Measurements from ENCODE around the gene ARL5C.
A peak's percentile ranks its signal among the peaks of the same experiment; 100 is the strongest.

ARL5C gene

DNA sequence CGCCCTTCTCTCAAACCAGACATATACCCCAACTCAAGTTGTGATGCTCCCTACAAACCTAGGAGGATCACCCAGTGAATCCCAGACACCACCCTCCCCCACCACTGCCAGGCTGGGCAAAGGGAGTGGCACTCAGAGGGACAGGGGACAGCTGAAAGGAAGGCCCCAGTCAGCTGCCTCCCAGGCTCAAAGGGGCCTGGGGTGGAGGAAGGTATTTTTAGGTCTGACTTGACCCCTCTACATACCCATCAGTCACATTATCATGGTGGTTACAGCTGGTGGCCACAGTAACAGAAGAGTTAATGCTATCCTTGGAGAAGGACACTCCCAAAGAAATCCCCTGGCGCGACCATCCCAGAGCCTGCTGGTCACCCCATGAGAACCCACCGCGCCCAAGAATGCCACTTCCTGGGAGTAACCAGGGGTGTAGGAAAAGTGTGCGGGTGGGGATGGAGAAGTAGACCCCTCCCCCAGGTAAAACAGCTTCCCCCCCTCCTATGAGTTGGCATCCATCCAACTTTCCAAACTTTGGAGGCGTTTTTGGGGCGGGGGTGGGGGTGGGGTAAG is 30.4 kb upstream of the ARL5C start:
- DNase-seq, result no peak
- peaks cover 7% of the 10 kb centered on the region for H3K79me1 ChIP-seq (ENCODE audit: low read length)
- H3K4ac ChIP-seq (ENCODE audit: low read depth, low read length), result no peak overlapping the region
- no peak overlapping the region for H4K91ac ChIP-seq (ENCODE audit: low read depth, low read length)
- no peaks in the 10 kb centered on the region for H3K27me3 ChIP-seq (ENCODE audit: insufficient read depth, low read length)
- no peak overlapping the region for H3K23ac ChIP-seq (ENCODE audit: low read length)
- H3K9me3 ChIP-seq (ENCODE audit: insufficient read depth, low read depth, low read length), result peaks cover 1% of the 10 kb centered on the region
- H2AFZ ChIP-seq (ENCODE audit: insufficient read depth, low read length, poor library complexity), result no peak overlapping the region
- peaks cover 3 to 7% of the 10 kb centered on the region in 2 experiments for H3K36me3 ChIP-seq (ENCODE audit: control insufficient read depth in 1 of 2, insufficient read depth in 2 of 2, low read length in 2 of 2)
- H2BK12ac ChIP-seq (ENCODE audit: low read length), result no peak overlapping the region
- H2BK120ac ChIP-seq (ENCODE audit: insufficient read depth, low read length, poor library complexity), result no peak overlapping the region
- no peak overlapping the region for H3K27ac ChIP-seq (ENCODE audit: low read depth, low read length)
- no peak overlapping the region for H3K9ac ChIP-seq (ENCODE audit: low read length)
- no peak overlapping the region for H4K12ac ChIP-seq (ENCODE audit: low read depth, low read length)
- no peak overlapping the region for H2AK5ac ChIP-seq (ENCODE audit: low read length)
- peaks cover 12 to 21% of the 10 kb centered on the region in 2 experiments for H3K4me1 ChIP-seq (ENCODE audit: control insufficient read depth in 1 of 2, insufficient read depth in 2 of 2, low read length in 2 of 2)
- no peak overlapping the region for H2BK5ac ChIP-seq (ENCODE audit: low read depth, low read length, poor library complexity)
- no peak overlapping the region for H3K4me3 ChIP-seq (ENCODE audit: low read depth, low read length)
- H3K4me2 ChIP-seq (ENCODE audit: low read length), result no peak overlapping the region
- no peak overlapping the region for H4K8ac ChIP-seq (ENCODE audit: low read depth, low read length)
- peaks cover 9% of the 10 kb centered on the region for H3K79me2 ChIP-seq (ENCODE audit: control insufficient read depth, insufficient read depth, low read length, poor library complexity)
- H3K18ac ChIP-seq (ENCODE audit: low read length), result no peak overlapping the region
- no peak overlapping the region for H3K14ac ChIP-seq (ENCODE audit: low read length)
- WGBS (ENCODE audit: extremely low coverage, insufficient coverage, insufficient read length), result no CpG with 5 or more reads among the region's 8 CpGs

DNA sequence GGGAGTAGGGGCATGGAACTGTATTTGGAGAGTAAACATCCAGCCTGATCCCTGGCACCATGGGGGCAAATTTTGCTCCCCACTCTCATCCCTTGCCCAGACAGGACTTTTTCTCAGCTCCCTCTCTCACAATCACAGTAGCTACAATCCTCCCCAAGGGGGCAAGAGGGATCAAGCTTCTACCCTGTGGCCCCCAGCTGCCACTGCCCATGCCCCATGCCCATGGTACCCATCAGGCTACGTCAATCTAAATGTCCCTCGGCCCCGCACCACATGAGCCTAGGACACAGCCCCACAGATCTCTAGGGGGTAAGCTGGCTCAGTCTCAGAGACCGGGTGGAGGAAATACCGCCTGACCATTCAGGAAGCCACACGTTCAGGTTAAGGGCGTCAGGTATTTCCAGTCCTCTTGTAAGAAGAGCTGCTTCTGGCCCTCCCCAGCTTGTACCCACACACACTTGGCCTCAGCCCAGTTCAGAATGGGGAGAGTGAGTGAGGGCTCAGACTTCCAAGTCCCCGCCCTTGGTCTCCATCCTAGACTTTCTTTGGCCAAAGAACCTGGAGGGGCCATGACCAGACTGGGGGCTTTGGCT is 29.7 kb upstream of the ARL5C start:
- H3K4ac ChIP-seq (ENCODE audit: low read depth, low read length), result no peak overlapping the region
- peaks cover 7% of the 10 kb centered on the region for H3K79me2 ChIP-seq (ENCODE audit: control insufficient read depth, insufficient read depth, low read length, poor library complexity)
- H3K23ac ChIP-seq (ENCODE audit: low read length), result no peak overlapping the region
- peaks cover 8 to 16% of the 10 kb centered on the region in 2 experiments for H3K4me1 ChIP-seq (ENCODE audit: control insufficient read depth in 1 of 2, insufficient read depth in 2 of 2, low read length in 2 of 2)
- H3K27me3 ChIP-seq (ENCODE audit: insufficient read depth, low read length), result no peaks in the 10 kb centered on the region
- H3K18ac ChIP-seq (ENCODE audit: low read length), result no peak overlapping the region
- no peak overlapping the region for H3K27ac ChIP-seq (ENCODE audit: low read depth, low read length)
- H3K14ac ChIP-seq (ENCODE audit: low read length), result no peak overlapping the region
- no peak overlapping the region for H2BK12ac ChIP-seq (ENCODE audit: low read length)
- DNase-seq, result no peak
- no peak overlapping the region for H3K9ac ChIP-seq (ENCODE audit: low read length)
- no peak overlapping the region for H2AK5ac ChIP-seq (ENCODE audit: low read length)
- H2BK120ac ChIP-seq (ENCODE audit: insufficient read depth, low read length, poor library complexity), result no peak overlapping the region
- no peak overlapping the region for H2AFZ ChIP-seq (ENCODE audit: insufficient read depth, low read length, poor library complexity)
- H2BK5ac ChIP-seq (ENCODE audit: low read depth, low read length, poor library complexity), result no peak overlapping the region
- peaks cover 7% of the 10 kb centered on the region for H3K79me1 ChIP-seq (ENCODE audit: low read length)
- WGBS (ENCODE audit: extremely low coverage, insufficient coverage, insufficient read length), result no CpG with 5 or more reads among the region's 8 CpGs
- H3K36me3 ChIP-seq (ENCODE audit: control insufficient read depth in 1 of 2, insufficient read depth in 2 of 2, low read length in 2 of 2), result peaks cover 3 to 6% of the 10 kb centered on the region in 2 experiments
- H4K8ac ChIP-seq (ENCODE audit: low read depth, low read length), result no peak overlapping the region
- no peak overlapping the region for H3K4me3 ChIP-seq (ENCODE audit: low read depth, low read length)
- H4K91ac ChIP-seq (ENCODE audit: low read depth, low read length), result no peak overlapping the region
- no peak overlapping the region for H3K4me2 ChIP-seq (ENCODE audit: low read length)
- no peak overlapping the region for H4K12ac ChIP-seq (ENCODE audit: low read depth, low read length)
- H3K9me3 ChIP-seq (ENCODE audit: insufficient read depth, low read depth, low read length), result peaks cover 1% of the 10 kb centered on the region

DNA sequence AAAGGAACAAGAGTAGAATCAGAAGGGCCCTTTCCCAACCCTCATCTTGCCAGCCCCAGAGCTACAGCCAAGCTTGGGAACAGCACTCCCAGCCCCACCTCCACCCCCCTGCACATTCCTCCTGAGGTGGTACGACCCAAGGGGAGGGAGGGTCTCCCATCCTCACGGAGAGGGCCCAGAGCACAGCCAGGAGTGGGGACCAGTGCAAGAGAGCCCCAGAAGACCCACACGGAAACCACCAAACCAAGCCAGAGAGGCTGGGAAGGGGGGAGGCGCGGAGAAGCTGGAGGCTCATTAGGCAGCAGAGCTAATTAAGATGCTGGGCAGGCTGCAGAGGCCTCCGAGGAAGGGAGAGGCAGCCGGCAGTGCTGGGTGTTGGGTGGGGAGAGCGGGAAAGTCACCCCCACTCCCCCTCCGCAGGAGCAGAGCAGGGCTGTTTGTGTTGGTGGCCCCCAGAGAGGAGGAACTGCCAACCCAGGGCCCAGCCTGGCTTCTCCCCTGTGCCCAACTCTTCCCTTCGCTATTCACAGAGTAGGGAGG is 29.1 kb upstream of the ARL5C start:
- H3K4ac ChIP-seq (ENCODE audit: low read depth, low read length), result no peak overlapping the region
- H2BK120ac ChIP-seq (ENCODE audit: insufficient read depth, low read length, poor library complexity), result no peak overlapping the region
- H2BK5ac ChIP-seq (ENCODE audit: low read depth, low read length, poor library complexity), result no peak overlapping the region
- no peak overlapping the region for H3K9ac ChIP-seq (ENCODE audit: low read length)
- peaks cover 3 to 6% of the 10 kb centered on the region in 2 experiments for H3K36me3 ChIP-seq (ENCODE audit: control insufficient read depth in 1 of 2, insufficient read depth in 2 of 2, low read length in 2 of 2)
- no peak overlapping the region for H2AFZ ChIP-seq (ENCODE audit: insufficient read depth, low read length, poor library complexity)
- no peak overlapping the region for H2AK5ac ChIP-seq (ENCODE audit: low read length)
- no peak overlapping the region for H3K4me2 ChIP-seq (ENCODE audit: low read length)
- no peak overlapping the region for H3K18ac ChIP-seq (ENCODE audit: low read length)
- no peak overlapping the region for H4K8ac ChIP-seq (ENCODE audit: low read depth, low read length)
- no peaks in the 10 kb centered on the region for H3K27me3 ChIP-seq (ENCODE audit: insufficient read depth, low read length)
- no peak overlapping the region for H4K12ac ChIP-seq (ENCODE audit: low read depth, low read length)
- peaks cover 1% of the 10 kb centered on the region for H3K9me3 ChIP-seq (ENCODE audit: insufficient read depth, low read depth, low read length)
- peaks cover under 1% of the 10 kb centered on the region for H3K79me2 ChIP-seq (ENCODE audit: control insufficient read depth, insufficient read depth, low read length, poor library complexity)
- WGBS (ENCODE audit: extremely low coverage, insufficient coverage, insufficient read length), result no CpG with 5 or more reads among the region's 10 CpGs
- no peak overlapping the region for H3K23ac ChIP-seq (ENCODE audit: low read length)
- H3K27ac ChIP-seq (ENCODE audit: low read depth, low read length), result no peak overlapping the region
- DNase-seq, result no peak
- H2BK12ac ChIP-seq (ENCODE audit: low read length), result no peak overlapping the region
- H3K4me1 ChIP-seq (ENCODE audit: control insufficient read depth in 1 of 2, insufficient read depth in 2 of 2, low read length in 2 of 2), result peaks cover 8 to 16% of the 10 kb centered on the region in 2 experiments
- H3K79me1 ChIP-seq (ENCODE audit: low read length), result peaks cover 1% of the 10 kb centered on the region
- no peak overlapping the region for H3K14ac ChIP-seq (ENCODE audit: low read length)
- no peak overlapping the region for H4K91ac ChIP-seq (ENCODE audit: low read depth, low read length)
- H3K4me3 ChIP-seq (ENCODE audit: low read depth, low read length), result no peak overlapping the region

DNA sequence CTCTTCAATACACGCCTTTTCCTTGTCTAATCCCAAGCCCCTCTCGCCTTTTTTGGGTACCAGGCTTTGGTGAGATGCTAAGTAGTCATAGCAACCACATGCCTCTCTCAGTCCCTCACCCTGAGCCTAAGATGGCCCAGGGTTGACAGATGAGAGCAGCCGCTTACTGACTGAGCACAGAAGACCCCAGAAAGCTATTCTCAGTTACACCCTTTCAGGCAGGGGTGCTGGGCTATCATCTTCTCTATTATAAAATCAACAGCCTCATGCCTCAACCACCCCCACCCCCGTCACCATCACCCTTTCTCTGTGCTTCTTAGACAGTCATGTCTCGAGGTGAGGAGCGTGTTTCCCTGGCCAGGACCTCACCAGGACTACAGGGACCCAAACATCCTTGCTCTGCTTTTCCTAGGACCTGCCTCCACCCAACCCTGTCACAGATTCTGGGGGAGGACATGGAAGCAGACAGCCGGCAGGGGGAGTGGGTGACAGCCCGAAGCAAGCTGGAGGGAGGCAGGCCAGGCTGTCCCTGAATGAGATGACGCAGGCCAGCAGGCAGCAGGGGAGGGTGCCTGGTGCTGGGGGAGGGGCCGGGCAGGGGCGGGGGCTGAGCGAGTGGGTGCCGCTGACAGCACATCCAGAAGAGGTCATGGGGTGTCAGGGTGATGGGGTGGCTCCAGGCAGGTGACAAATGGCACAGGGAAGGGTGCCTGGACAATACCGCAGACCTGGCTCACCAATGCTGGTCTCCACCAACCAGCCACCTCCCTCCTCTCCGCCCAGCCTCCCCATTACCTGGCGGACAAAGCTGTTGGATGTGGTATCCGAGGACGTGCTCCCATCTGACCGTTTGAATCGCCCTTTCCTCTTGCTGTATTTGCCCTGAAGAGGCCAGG is 28.4 kb upstream of the ARL5C start:
- WGBS (ENCODE audit: extremely low coverage, insufficient coverage, insufficient read length), result no CpG with 5 or more reads among the region's 20 CpGs

More for the DNA sequence above, 28.4 kb upstream of the ARL5C start:
- H2AK5ac ChIP-seq (ENCODE audit: low read length), result no peak overlapping the region
- no peak overlapping the region for H2BK12ac ChIP-seq (ENCODE audit: low read length)
- H3K23ac ChIP-seq (ENCODE audit: low read length), result no peak overlapping the region
- H3K18ac ChIP-seq (ENCODE audit: low read length), result no peak overlapping the region
- H4K91ac ChIP-seq (ENCODE audit: low read depth, low read length), result no peak overlapping the region
- no peaks in the 10 kb centered on the region for H3K27me3 ChIP-seq (ENCODE audit: insufficient read depth, low read length)
- peaks cover 3 to 6% of the 10 kb centered on the region in 2 experiments for H3K36me3 ChIP-seq (ENCODE audit: control insufficient read depth in 1 of 2, insufficient read depth in 2 of 2, low read length in 2 of 2)
- H3K14ac ChIP-seq (ENCODE audit: low read length), result no peak overlapping the region
- peaks cover 1% of the 10 kb centered on the region for H3K9me3 ChIP-seq (ENCODE audit: insufficient read depth, low read depth, low read length)
- no peak overlapping the region for H4K12ac ChIP-seq (ENCODE audit: low read depth, low read length)
- H3K79me1 ChIP-seq (ENCODE audit: low read length), result no peaks in the 10 kb centered on the region
- H3K4me3 ChIP-seq (ENCODE audit: low read depth, low read length), result no peak overlapping the region
- peaks cover 8 to 14% of the 10 kb centered on the region in 2 experiments for H3K4me1 ChIP-seq (ENCODE audit: control insufficient read depth in 1 of 2, insufficient read depth in 2 of 2, low read length in 2 of 2)
- no peak overlapping the region for H4K8ac ChIP-seq (ENCODE audit: low read depth, low read length)
- peak; percentile 33 to 53 for DNase-seq
- H2BK120ac ChIP-seq (ENCODE audit: insufficient read depth, low read length, poor library complexity), result no peak overlapping the region
- H3K4me2 ChIP-seq (ENCODE audit: low read length), result no peak overlapping the region
- H3K79me2 ChIP-seq (ENCODE audit: control insufficient read depth, insufficient read depth, low read length, poor library complexity), result no peaks in the 10 kb centered on the region
- no peak overlapping the region for H3K9ac ChIP-seq (ENCODE audit: low read length)
- H2BK5ac ChIP-seq (ENCODE audit: low read depth, low read length, poor library complexity), result no peak overlapping the region
- H3K4ac ChIP-seq (ENCODE audit: low read depth, low read length), result no peak overlapping the region
- H2AFZ ChIP-seq (ENCODE audit: insufficient read depth, low read length, poor library complexity), result no peak overlapping the region
- no peak overlapping the region for H3K27ac ChIP-seq (ENCODE audit: low read depth, low read length)
